ENCODE data around the gene CTNNA1.

Gene CTNNA1

DNA sequence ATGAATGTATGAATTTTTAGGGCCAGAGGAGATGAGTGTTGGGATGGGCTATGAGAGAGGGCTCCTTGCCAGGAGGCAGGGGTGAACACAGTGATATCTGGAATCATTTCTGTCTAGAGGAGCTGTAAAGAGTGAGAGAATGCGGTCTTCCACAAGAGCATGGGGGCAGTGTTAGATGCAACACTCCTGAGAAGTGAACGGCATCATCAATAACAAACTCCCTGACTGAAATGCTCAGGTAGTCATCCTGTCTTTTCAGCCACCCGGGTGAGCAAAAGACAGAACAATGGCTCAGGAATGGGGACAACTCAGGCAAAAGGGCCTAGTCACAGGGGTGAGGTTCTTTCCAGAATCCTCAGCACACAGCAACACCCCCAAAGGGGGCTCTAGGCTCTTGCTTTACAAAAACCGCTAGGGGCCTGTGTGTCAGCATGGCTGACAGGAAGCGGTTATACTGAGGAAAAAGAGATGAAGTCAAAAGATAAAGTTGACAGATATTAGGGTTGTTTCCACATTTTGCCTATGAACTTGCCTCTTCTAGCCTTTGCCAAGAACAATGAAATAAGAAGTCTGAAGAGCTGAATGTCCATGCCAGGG is 226.6 kb downstream of the CTNNA1 start:
- ATAC-seq, result no peak
- TF ChIP-seq, protein P1, sequence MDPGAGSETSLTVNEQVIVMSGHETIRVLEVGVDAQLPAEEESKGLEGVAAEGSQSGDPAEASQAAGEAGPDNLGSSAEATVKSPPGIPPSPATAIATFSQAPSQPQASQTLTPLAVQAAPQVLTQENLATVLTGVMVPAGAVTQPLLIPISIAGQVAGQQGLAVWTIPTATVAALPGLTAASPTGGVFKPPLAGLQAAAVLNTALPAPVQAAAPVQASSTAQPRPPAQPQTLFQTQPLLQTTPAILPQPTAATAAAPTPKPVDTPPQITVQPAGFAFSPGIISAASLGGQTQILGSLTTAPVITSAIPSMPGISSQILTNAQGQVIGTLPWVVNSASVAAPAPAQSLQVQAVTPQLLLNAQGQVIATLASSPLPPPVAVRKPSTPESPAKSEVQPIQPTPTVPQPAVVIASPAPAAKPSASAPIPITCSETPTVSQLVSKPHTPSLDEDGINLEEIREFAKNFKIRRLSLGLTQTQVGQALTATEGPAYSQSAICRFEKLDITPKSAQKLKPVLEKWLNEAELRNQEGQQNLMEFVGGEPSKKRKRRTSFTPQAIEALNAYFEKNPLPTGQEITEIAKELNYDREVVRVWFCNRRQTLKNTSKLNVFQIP (CRISPR knock-in tag; IDR thresholded peaks at IDR 0.05; ENCODE audit: borderline replicate concordance, low read depth), result no peak
- no peak for TF ChIP-seq ZNF70 (CRISPR knock-in tag; IDR thresholded peaks at IDR 0.05)
- TF ChIP-seq CSDC2 (CRISPR knock-in tag; IDR thresholded peaks at IDR 0.05), result no peak
- TF ChIP-seq OSR1 (CRISPR knock-in tag; IDR thresholded peaks at IDR 0.05), result no peak
- TF ChIP-seq, protein P2, sequence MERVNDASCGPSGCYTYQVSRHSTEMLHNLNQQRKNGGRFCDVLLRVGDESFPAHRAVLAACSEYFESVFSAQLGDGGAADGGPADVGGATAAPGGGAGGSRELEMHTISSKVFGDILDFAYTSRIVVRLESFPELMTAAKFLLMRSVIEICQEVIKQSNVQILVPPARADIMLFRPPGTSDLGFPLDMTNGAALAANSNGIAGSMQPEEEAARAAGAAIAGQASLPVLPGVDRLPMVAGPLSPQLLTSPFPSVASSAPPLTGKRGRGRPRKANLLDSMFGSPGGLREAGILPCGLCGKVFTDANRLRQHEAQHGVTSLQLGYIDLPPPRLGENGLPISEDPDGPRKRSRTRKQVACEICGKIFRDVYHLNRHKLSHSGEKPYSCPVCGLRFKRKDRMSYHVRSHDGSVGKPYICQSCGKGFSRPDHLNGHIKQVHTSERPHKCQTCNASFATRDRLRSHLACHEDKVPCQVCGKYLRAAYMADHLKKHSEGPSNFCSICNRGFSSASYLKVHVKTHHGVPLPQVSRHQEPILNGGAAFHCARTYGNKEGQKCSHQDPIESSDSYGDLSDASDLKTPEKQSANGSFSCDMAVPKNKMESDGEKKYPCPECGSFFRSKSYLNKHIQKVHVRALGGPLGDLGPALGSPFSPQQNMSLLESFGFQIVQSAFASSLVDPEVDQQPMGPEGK (CRISPR knock-in tag; IDR thresholded peaks at IDR 0.05; ENCODE audit: borderline replicate concordance), result no peak
- no peak for TF ChIP-seq ESRRG (CRISPR knock-in tag; IDR thresholded peaks at IDR 0.05)
- no peak for TF ChIP-seq ARNTL (CRISPR knock-in tag; IDR thresholded peaks at IDR 0.05; ENCODE audit: borderline replicate concordance, low read depth)
- TF ChIP-seq PPARA (CRISPR knock-in tag; IDR thresholded peaks at IDR 0.05; ENCODE audit: borderline replicate concordance), result no peak
- TF ChIP-seq ZNF8 (CRISPR knock-in tag; IDR thresholded peaks at IDR 0.05), result no peak
- TF ChIP-seq ZFP3 (CRISPR knock-in tag; IDR thresholded peaks at IDR 0.05), result no peak
- no peak for TF ChIP-seq TCF4 (CRISPR knock-in tag; IDR thresholded peaks at IDR 0.05; ENCODE audit: borderline replicate concordance)
- TF ChIP-seq, protein P3, sequence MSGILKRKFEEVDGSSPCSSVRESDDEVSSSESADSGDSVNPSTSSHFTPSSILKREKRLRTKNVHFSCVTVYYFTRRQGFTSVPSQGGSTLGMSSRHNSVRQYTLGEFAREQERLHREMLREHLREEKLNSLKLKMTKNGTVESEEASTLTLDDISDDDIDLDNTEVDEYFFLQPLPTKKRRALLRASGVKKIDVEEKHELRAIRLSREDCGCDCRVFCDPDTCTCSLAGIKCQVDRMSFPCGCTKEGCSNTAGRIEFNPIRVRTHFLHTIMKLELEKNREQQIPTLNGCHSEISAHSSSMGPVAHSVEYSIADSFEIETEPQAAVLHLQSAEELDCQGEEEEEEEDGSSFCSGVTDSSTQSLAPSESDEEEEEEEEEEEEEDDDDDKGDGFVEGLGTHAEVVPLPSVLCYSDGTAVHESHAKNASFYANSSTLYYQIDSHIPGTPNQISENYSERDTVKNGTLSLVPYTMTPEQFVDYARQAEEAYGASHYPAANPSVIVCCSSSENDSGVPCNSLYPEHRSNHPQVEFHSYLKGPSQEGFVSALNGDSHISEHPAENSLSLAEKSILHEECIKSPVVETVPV (CRISPR knock-in tag; IDR thresholded peaks at IDR 0.05), result no peak
- TF ChIP-seq RARB (CRISPR knock-in tag; IDR thresholded peaks at IDR 0.05), result no peak
- TF ChIP-seq, protein P4, sequence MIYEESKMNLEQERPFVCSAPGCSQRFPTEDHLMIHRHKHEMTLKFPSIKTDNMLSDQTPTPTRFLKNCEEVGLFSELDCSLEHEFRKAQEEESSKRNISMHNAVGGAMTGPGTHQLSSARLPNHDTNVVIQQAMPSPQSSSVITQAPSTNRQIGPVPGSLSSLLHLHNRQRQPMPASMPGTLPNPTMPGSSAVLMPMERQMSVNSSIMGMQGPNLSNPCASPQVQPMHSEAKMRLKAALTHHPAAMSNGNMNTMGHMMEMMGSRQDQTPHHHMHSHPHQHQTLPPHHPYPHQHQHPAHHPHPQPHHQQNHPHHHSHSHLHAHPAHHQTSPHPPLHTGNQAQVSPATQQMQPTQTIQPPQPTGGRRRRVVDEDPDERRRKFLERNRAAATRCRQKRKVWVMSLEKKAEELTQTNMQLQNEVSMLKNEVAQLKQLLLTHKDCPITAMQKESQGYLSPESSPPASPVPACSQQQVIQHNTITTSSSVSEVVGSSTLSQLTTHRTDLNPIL (CRISPR knock-in tag; IDR thresholded peaks at IDR 0.05; ENCODE audit: low read depth), result no peak
- no peak for TF ChIP-seq ZC3H10 (CRISPR knock-in tag; IDR thresholded peaks at IDR 0.05)
- no peak for TF ChIP-seq BACH2 (CRISPR knock-in tag; IDR thresholded peaks at IDR 0.05; ENCODE audit: borderline replicate concordance)
- no peak for TF ChIP-seq ISL1 (CRISPR knock-in tag; IDR thresholded peaks at IDR 0.05)
- TF ChIP-seq ZFP30 (CRISPR knock-in tag; IDR thresholded peaks at IDR 0.05), result no peak
- TF ChIP-seq TOX (CRISPR knock-in tag; IDR thresholded peaks at IDR 0.05; ENCODE audit: borderline replicate concordance), result no peak
- TF ChIP-seq SNAI2 (CRISPR knock-in tag; IDR thresholded peaks at IDR 0.05), result no peak

- TF ChIP-seq GLIS3 (CRISPR knock-in tag; IDR thresholded peaks at IDR 0.05), result no peak
- TF ChIP-seq OSR1 (CRISPR knock-in tag; IDR thresholded peaks at IDR 0.05), result no peak
- TF ChIP-seq ZNF70 (CRISPR knock-in tag; IDR thresholded peaks at IDR 0.05), result no peak
- TF ChIP-seq ZFP3 (CRISPR knock-in tag; IDR thresholded peaks at IDR 0.05), result no peak
- TF ChIP-seq ISL1 (CRISPR knock-in tag; IDR thresholded peaks at IDR 0.05), result no peak
- TF ChIP-seq TOX (CRISPR knock-in tag; IDR thresholded peaks at IDR 0.05; ENCODE audit: borderline replicate concordance), result no peak
- TF ChIP-seq CSDC2 (CRISPR knock-in tag; IDR thresholded peaks at IDR 0.05), result no peak
- no peak for TF ChIP-seq SNAI2 (CRISPR knock-in tag; IDR thresholded peaks at IDR 0.05)
- no peak for TF ChIP-seq ARNTL (CRISPR knock-in tag; IDR thresholded peaks at IDR 0.05; ENCODE audit: borderline replicate concordance, low read depth)
- no peak for TF ChIP-seq ZC3H10 (CRISPR knock-in tag; IDR thresholded peaks at IDR 0.05)
- TF ChIP-seq ZFP30 (CRISPR knock-in tag; IDR thresholded peaks at IDR 0.05), result no peak
- TF ChIP-seq ESRRG (CRISPR knock-in tag; IDR thresholded peaks at IDR 0.05), result no peak
- no peak for TF ChIP-seq PPARA (CRISPR knock-in tag; IDR thresholded peaks at IDR 0.05; ENCODE audit: borderline replicate concordance)
- TF ChIP-seq BACH2 (CRISPR knock-in tag; IDR thresholded peaks at IDR 0.05; ENCODE audit: borderline replicate concordance), result no peak
- TF ChIP-seq, protein P2 (CRISPR knock-in tag; IDR thresholded peaks at IDR 0.05; ENCODE audit: borderline replicate concordance), result no peak
- TF ChIP-seq, protein P3 (CRISPR knock-in tag; IDR thresholded peaks at IDR 0.05), result no peak
Observed at GRCh38 chr5:138980441-138980840, 227.2 kb downstream of the CTNNA1 start.

More at GRCh38 chr5:138980441-138980840, 227.2 kb downstream of the CTNNA1 start:
- no peak for ATAC-seq

Data from SK-N-SH treated with all-trans-retinoic acid at 6 μM for 48 hours (cell line).